Keratinocyte (primary cell): Measurements from ENCODE around the gene SULT4A1. TPM values are rescaled to one million over a fixed set of nuclear protein-coding genes. Genes with fewer than 3 reads are reported as not detected.

Experiments
- DNase-seq: peaks from one replicate; pipeline ENCODE4 v3.0.0-alpha.2; 2011; ENCODE audit warnings: low read depth, missing footprints, low spot score
- FAIRE-seq: peaks from 2 replicates; lab custom pipeline; 2011; peaks lifted over from hg19 to GRCh38; lab: Jason Lieb, UNC
- H2AFZ ChIP-seq: 2 replicates; pipeline ENCODE4 v1.6.0; 2012; ENCODE audit warnings: low read length, control low read depth, inconsistent platforms; ENCODE audit not compliant: control insufficient read depth
- H3K27ac ChIP-seq: 2 replicates; pipeline ENCODE4 v1.5.1; 2011; ENCODE audit warnings: low read length; ENCODE audit not compliant: control insufficient read depth, insufficient read depth
- H3K27me3 ChIP-seq: 3 replicates; pipeline ENCODE4 v1.6.0; 2011; ENCODE audit warnings: low read length; ENCODE audit not compliant: control insufficient read depth, insufficient read depth; ENCODE audit errors: extremely low read depth
- H3K36me3 ChIP-seq, 2 experiments: 2 replicates in 1 of 2; 3 replicates in 1 of 2; pipeline ENCODE4 v1.5.1; 2011; ENCODE audit warnings: low read length in 2 of 2, mild to moderate bottlenecking in 1 of 2; ENCODE audit not compliant: control insufficient read depth in 2 of 2, insufficient read depth in 2 of 2; ENCODE audit errors: extremely low read depth in 1 of 2
- H3K4me1 ChIP-seq: 3 replicates; pipeline ENCODE4 v1.5.1; 2011; ENCODE audit warnings: low read length; ENCODE audit not compliant: control insufficient read depth, insufficient read depth; ENCODE audit errors: extremely low read depth
- H3K4me2 ChIP-seq: 3 replicates; pipeline ENCODE4 v1.6.0; 2011; ENCODE audit warnings: low read depth, low read length; ENCODE audit not compliant: control insufficient read depth, insufficient read depth; ENCODE audit errors: extremely low read depth
- H3K4me3 ChIP-seq, 3 experiments: fragments of 200-600 bp in 1 of 3; sonication (generic) in 1 of 3; 2 replicates in 2 of 3; 3 replicates in 1 of 3; pipeline ENCODE4 v1.5.1; 2011 to 2016; ENCODE audit warnings: low read length in 3 of 3, mild to moderate bottlenecking in 3 of 3, control low read depth in 2 of 3, inconsistent platforms in 1 of 3, low read depth in 1 of 3, mixed read lengths in 1 of 3, mixed run types in 1 of 3, moderate library complexity in 1 of 3; ENCODE audit not compliant: control insufficient read depth in 2 of 3, insufficient read depth in 2 of 3; ENCODE audit errors: extremely low read depth in 1 of 3
- H3K79me2 ChIP-seq: 2 replicates; pipeline ENCODE4 v1.6.0; 2012; ENCODE audit warnings: low read length; ENCODE audit not compliant: control insufficient read depth, insufficient read depth
- H3K9ac ChIP-seq: 3 replicates; pipeline ENCODE4 v1.6.0; 2011; ENCODE audit warnings: low read length; ENCODE audit not compliant: control insufficient read depth, insufficient read depth; ENCODE audit errors: extremely low read depth
- H3K9me1 ChIP-seq: 3 replicates; pipeline ENCODE4 v1.6.0; 2011; ENCODE audit warnings: low read length; ENCODE audit not compliant: control insufficient read depth, insufficient read depth; ENCODE audit errors: extremely low read depth
- H3K9me3 ChIP-seq: 2 replicates; pipeline ENCODE4 v1.5.1; 2012; ENCODE audit warnings: low read depth, low read length; ENCODE audit not compliant: control insufficient read depth
- H4K20me1 ChIP-seq: 3 replicates; pipeline ENCODE4 v1.6.0; 2011; ENCODE audit warnings: low read length; ENCODE audit not compliant: control insufficient read depth, insufficient read depth; ENCODE audit errors: extremely low read depth
- EZH2 ChIP-seq: IDR thresholded peaks from one replicate; pipeline ENCODE4 v1.6.1; 2012; ENCODE audit warnings: inconsistent platforms, mild to moderate bottlenecking, low read length, moderate library complexity
- dilution Hi-C: fragments of 300-500 bp; cut with MboI; formaldehyde crosslinking; loops from one replicate; pipeline ENCODE4 v1.7.0; 2020; ENCODE audit warnings: low sequenced_read_pairs; ENCODE audit not compliant: extremely low pct_ligation_motif_present
- polyA plus RNA-seq, 5 experiments: library from polyadenylated mRNA; depleted of rRNA in 3 of 5; stranded (reverse) in 3 of 5; stranded (forward) in 1 of 5; unstranded in 1 of 5; fragments of >200 nt; gene quantifications; 1 replicate in 1 of 5; 2 replicates in 3 of 5; 3 replicates in 1 of 5; pipeline versions ENCODE4 v1.2.1 to v1.2.3, GENCODE V29; 2011 to 2012; ENCODE audit warnings: missing spikeins in 2 of 5, low read depth in 1 of 5, low replicate concordance in 1 of 5
- TF ChIP-seq, protein P1 (sequence below), 3 experiments: IDR thresholded peaks in 1 of 3; conservative IDR thresholded peaks in 1 of 3; optimal IDR thresholded peaks in 1 of 3; 2 replicates in 2 of 3; 3 replicates in 1 of 3; pipeline versions ENCODE3 to v1.5.1; 2011; ENCODE audit warnings: low read length in 3 of 3, mild to moderate bottlenecking in 3 of 3, moderate library complexity in 2 of 3, control low read depth in 1 of 3, inconsistent platforms in 1 of 3; ENCODE audit not compliant: insufficient read depth in 2 of 3; ENCODE audit errors: extremely low read depth in 1 of 3

Gene SULT4A1
- polyA plus RNA-seq, 1 donor (not counting 4 experiments of a cell fraction or from before 2014, with no cell fraction given) = 0.26 TPM

DNA sequence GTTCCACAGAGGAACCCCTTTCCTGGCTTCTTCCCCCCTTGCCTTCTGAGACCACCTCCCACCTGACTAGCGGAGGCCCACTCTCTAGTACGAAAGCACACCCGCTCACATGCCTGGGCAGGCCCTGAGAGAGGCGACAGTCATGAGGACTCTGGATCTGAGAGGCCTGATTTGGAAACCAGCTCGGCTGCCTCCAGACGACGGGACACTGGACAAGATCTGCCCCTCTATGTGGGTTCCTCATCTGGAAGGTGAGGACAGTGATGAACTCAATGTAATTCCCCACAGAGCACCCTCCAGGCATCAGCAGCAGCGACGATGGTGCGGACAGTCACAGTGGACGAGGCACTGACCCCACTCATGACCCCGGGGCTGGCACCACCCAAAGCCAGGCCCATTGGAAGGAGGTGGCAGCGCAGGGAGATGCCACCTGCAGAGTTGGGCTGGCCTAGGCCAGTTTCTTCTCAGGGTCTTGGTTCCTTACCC lies 7.5 kb downstream of the SULT4A1 start:
- dilution Hi-C loops = no loop called here
- Histone ChIP-seq H3K4me2 (no peak overlapping the region), H3K36me3 (no peaks in the 10 kb centered on the region), H3K79me2 (no peaks in the 10 kb centered on the region), H3K4me3 (no peak overlapping the region), H3K9me3 (no peaks in the 10 kb centered on the region), H2AFZ (no peak overlapping the region), H4K20me1 (no peaks in the 10 kb centered on the region), H3K9ac (no peak overlapping the region), H3K27ac (no peak overlapping the region), H3K27me3 (peaks cover 36% of the 10 kb centered on the region), H3K9me1 (no peaks in the 10 kb centered on the region), H3K4me1 (no peaks in the 10 kb centered on the region)
- FAIRE-seq (no peak), DNase-seq (no peak)
- no peak for TF ChIP-seq EZH2
- TF ChIP-seq, protein P1, sequence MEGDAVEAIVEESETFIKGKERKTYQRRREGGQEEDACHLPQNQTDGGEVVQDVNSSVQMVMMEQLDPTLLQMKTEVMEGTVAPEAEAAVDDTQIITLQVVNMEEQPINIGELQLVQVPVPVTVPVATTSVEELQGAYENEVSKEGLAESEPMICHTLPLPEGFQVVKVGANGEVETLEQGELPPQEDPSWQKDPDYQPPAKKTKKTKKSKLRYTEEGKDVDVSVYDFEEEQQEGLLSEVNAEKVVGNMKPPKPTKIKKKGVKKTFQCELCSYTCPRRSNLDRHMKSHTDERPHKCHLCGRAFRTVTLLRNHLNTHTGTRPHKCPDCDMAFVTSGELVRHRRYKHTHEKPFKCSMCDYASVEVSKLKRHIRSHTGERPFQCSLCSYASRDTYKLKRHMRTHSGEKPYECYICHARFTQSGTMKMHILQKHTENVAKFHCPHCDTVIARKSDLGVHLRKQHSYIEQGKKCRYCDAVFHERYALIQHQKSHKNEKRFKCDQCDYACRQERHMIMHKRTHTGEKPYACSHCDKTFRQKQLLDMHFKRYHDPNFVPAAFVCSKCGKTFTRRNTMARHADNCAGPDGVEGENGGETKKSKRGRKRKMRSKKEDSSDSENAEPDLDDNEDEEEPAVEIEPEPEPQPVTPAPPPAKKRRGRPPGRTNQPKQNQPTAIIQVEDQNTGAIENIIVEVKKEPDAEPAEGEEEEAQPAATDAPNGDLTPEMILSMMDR (optimal IDR thresholded peaks at IDR 0.05 in 1 of 3, IDR thresholded peaks at IDR 0.05 in 1 of 3, conservative IDR thresholded peaks at IDR 0.05 in 1 of 3; ENCODE audit: extremely low read depth in 1 of 3, insufficient read depth in 2 of 3, low read length in 3 of 3) = no peak

DNA sequence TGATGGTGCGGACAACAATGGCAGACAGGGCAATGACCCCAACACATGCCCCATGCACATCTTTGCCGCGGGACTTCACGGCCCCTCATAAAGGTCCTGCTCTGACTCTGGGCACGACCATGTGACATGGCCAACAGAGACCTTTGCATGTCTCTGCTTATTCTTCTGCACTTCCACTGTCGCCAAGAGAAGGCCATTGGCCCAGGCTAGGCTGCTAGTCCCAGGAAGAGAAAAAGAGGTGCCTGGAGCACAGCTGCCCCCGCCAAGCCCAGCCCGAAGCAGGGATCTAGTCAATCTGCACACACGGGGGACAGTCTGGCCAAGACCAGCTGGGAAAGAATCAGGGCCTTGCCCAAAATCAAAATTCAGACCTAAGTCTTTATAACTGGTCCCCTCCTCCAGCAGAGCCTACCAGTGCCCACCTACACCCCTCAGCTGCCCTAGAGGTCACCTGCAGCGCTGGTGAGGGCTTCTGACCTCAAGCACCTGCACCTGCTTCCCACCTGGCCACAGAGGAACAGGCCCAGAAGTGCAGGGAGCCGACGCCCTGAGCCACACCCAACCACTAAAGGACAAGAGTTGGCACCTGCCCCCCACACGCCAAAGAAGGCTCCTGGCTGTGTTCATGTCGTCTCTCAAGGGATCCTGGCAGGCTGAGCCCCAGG lies 8.1 kb downstream of the SULT4A1 start:
- no peaks in the 10 kb centered on the region for H3K79me2 ChIP-seq
- H3K4me3 ChIP-seq = no peak overlapping the region
- H3K9me3 ChIP-seq = no peaks in the 10 kb centered on the region
- no peak overlapping the region for H3K9ac ChIP-seq
- H3K4me2 ChIP-seq = no peak overlapping the region
- H3K36me3 ChIP-seq = no peaks in the 10 kb centered on the region
- no peaks in the 10 kb centered on the region for H3K9me1 ChIP-seq
- no peak overlapping the region for H2AFZ ChIP-seq
- H3K4me1 ChIP-seq = no peaks in the 10 kb centered on the region
- no peaks in the 10 kb centered on the region for H4K20me1 ChIP-seq
- DNase-seq (no peak), FAIRE-seq (no peak)
- no peak overlapping the region for H3K27ac ChIP-seq
- no peak for TF ChIP-seq EZH2
- TF ChIP-seq, protein P1 (optimal IDR thresholded peaks at IDR 0.05 in 1 of 3, IDR thresholded peaks at IDR 0.05 in 1 of 3, conservative IDR thresholded peaks at IDR 0.05 in 1 of 3; ENCODE audit: extremely low read depth in 1 of 3, insufficient read depth in 2 of 3, low read length in 3 of 3) = no peak
- peaks cover 42% of the 10 kb centered on the region for H3K27me3 ChIP-seq
- dilution Hi-C loops = no loop called here
